Gastrocnemius medialis (tissue), 4 donors: ENCODE data around the gene HTRA3. TPM values are rescaled to one million over a fixed set of nuclear protein-coding genes. Genes with fewer than 3 reads are reported as not detected.

Experiments used
- ATAC-seq, 2 donors: fragments of 150-250 bp; one replicate each; pipeline ENCODE4 v1.9.1; 2016
- DNase-seq, 2 donors: peaks; one replicate each; pipeline ENCODE4 v3.0.0-alpha.2; 2019
- H3K27ac ChIP-seq, 4 donors: fragments of 200-600 bp; sonication (generic); 1 replicate in 1 of 4; 2 replicates in 3 of 4; pipeline ENCODE4 v1.5.1; 2016 to 2018; ENCODE audit warnings: mild to moderate bottlenecking in 2 of 4, moderate library complexity in 1 of 4
- H3K27me3 ChIP-seq, 3 donors: fragments of 200-600 bp; sonication (generic) in 2 of 3; 1 replicate in 1 of 3; 2 replicates in 2 of 3; pipeline versions ENCODE4 v1.5.1 to v1.6.0; 2016 to 2019; ENCODE audit warnings: mild to moderate bottlenecking in 1 of 3, moderate library complexity in 1 of 3
- H3K36me3 ChIP-seq, 2 donors: fragments of 200-600 bp; sonication (generic) in 1 of 2; one replicate each; pipeline ENCODE4 v1.5.1; 2017 to 2018
- H3K4me1 ChIP-seq, 2 donors: fragments of 200-600 bp; sonication (generic) in 1 of 2; one replicate each; pipeline ENCODE4 v1.5.1; 2016 to 2017; ENCODE audit warnings: mild to moderate bottlenecking in 2 of 2
- H3K4me3 ChIP-seq, 4 donors: fragments of 200-600 bp; sonication (generic) in 3 of 4; 1 replicate in 1 of 4; 2 replicates in 3 of 4; pipeline ENCODE4 v1.5.1; 2016 to 2019; ENCODE audit warnings: mild to moderate bottlenecking in 2 of 4
- H3K9me3 ChIP-seq, 3 donors: fragments of 200-600 bp; sonication (generic) in 2 of 3; 1 replicate in 1 of 3; 2 replicates in 2 of 3; pipeline ENCODE4 v1.5.1; 2016 to 2019
- POLR2A ChIP-seq, 2 donors: fragments of 450-650 bp; IDR thresholded peaks; one replicate each; pipeline ENCODE4 v1.6.1; 2017; ENCODE audit warnings: antibody characterized with exemption in 2 of 2, mild to moderate bottlenecking in 2 of 2, moderate library complexity in 2 of 2
- in situ Hi-C, 4 donors: fragments of 200-750 bp; cut with MboI; loops; one replicate each; pipeline versions ENCODE4 v1.15.0 to v1.8.0; 2017; ENCODE audit warnings: low sequenced_read_pairs in 4 of 4
- intact Hi-C: fragments of 100-400 bp; cut with DNase I; formaldehyde crosslinking; loops from one replicate; pipeline ENCODE4 v1.15.1; 2023; ENCODE audit warnings: low total_unique reads
- total RNA-seq, 4 donors: library from RNA; depleted of rRNA; stranded (reverse); fragments of >200 nt; gene quantifications; one replicate each; pipeline versions ENCODE4 v1.1.0 to v1.2.3, GENCODE V29; 2016
- TF ChIP-seq, protein P1 (sequence below), 5 experiments: fragments of 450-650 bp in 3 of 5; fragments of 200-600 bp in 2 of 5; sonication (generic) in 2 of 5; IDR thresholded peaks in 4 of 5; conservative IDR thresholded peaks in 1 of 5; 1 replicate in 4 of 5; 2 replicates in 1 of 5; pipeline ENCODE4 v1.5.1; 2016 to 2019; ENCODE audit warnings: antibody characterized with exemption in 5 of 5, mild to moderate bottlenecking in 3 of 5, moderate library complexity in 3 of 5

The HTRA3 gene
- total RNA-seq, 4 donors from 2014 or later: 8.4 to 22.2 (median 16.0) TPM

- H3K4me3 ChIP-seq: no peak overlapping the region
- DNase-seq (no peak), ATAC-seq (no peak)
- no peaks in the 10 kb centered on the region for H3K27me3 ChIP-seq
- TF ChIP-seq POLR2A (IDR thresholded peaks at IDR 0.05): no peak
- TF ChIP-seq, protein P1, sequence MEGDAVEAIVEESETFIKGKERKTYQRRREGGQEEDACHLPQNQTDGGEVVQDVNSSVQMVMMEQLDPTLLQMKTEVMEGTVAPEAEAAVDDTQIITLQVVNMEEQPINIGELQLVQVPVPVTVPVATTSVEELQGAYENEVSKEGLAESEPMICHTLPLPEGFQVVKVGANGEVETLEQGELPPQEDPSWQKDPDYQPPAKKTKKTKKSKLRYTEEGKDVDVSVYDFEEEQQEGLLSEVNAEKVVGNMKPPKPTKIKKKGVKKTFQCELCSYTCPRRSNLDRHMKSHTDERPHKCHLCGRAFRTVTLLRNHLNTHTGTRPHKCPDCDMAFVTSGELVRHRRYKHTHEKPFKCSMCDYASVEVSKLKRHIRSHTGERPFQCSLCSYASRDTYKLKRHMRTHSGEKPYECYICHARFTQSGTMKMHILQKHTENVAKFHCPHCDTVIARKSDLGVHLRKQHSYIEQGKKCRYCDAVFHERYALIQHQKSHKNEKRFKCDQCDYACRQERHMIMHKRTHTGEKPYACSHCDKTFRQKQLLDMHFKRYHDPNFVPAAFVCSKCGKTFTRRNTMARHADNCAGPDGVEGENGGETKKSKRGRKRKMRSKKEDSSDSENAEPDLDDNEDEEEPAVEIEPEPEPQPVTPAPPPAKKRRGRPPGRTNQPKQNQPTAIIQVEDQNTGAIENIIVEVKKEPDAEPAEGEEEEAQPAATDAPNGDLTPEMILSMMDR (IDR thresholded peaks at IDR 0.05 in 4 of 5, conservative IDR thresholded peaks at IDR 0.05 in 1 of 5): no peak
- H3K27ac ChIP-seq: no peak overlapping the region
- intact Hi-C loops (no loop called here), in situ Hi-C loops (loop anchor here in 1 of 4 donors (10.0 kb wide), 1 partner anchor 70 kb away; no protein-coding TSS in a partner anchor)
- H3K36me3 ChIP-seq: no peaks in the 10 kb centered on the region
- no peaks in the 10 kb centered on the region for H3K9me3 ChIP-seq
- peaks cover 12 to 14% of the 10 kb centered on the region in 2 donors for H3K4me1 ChIP-seq
Measured at GRCh38 chr4:8324640-8325239, 55.2 kb downstream of the HTRA3 start.

- H3K9me3 ChIP-seq: no peaks in the 10 kb centered on the region
- no peak overlapping the region for H3K4me3 ChIP-seq
- no peaks in the 10 kb centered on the region for H3K27me3 ChIP-seq
- no peak for ATAC-seq
- H3K4me1 ChIP-seq: peaks cover 12 to 14% of the 10 kb centered on the region in 2 donors
- TF ChIP-seq POLR2A (IDR thresholded peaks at IDR 0.05): no peak
- TF ChIP-seq, protein P1 (IDR thresholded peaks at IDR 0.05 in 4 of 5, conservative IDR thresholded peaks at IDR 0.05 in 1 of 5): no peak
- in situ Hi-C loops: loop anchor here in 1 of 4 donors (10.0 kb wide), 1 partner anchor 69 kb away; no protein-coding TSS in a partner anchor
- H3K36me3 ChIP-seq: no peaks in the 10 kb centered on the region
- H3K27ac ChIP-seq: no peak overlapping the region
- DNase-seq: no peak
- intact Hi-C loops: no loop called here
Measured at GRCh38 chr4:8325291-8325973, 55.9 kb downstream of the HTRA3 start.

DNA sequence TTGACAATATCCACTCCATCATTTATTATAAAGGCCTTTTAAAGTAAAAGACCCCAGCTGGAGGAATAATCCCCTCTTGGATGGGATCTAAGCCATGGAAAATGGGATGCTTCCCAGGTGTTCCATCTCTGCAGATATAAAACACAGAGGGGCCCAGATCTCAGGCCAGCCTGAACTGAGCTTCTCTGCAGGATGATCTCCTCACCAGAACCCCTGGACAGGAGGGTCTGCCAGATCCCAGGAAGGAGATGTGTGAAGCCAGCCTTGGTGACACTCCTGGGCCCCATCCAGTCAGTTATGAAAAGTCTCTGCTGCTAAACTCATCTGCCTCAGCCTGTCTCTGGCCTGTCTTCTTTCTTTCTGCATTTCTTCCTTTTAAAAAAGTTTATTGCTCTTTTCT, 56.7 kb downstream of the HTRA3 start:
- DNase-seq: no peak
- intact Hi-C loops: no loop called here

GRCh38 chr4:8328456-8328855, 58.9 kb downstream of the HTRA3 start:
- H3K27ac ChIP-seq: peak overlapping the region in 1 of 4 donors; percentile 92
- H3K9me3 ChIP-seq: no peaks in the 10 kb centered on the region
- ATAC-seq (no peak), DNase-seq (peak in 1 of 2 donors; percentile 8)
- H3K4me1 ChIP-seq: peaks cover 23 to 25% of the 10 kb centered on the region in 2 donors
- intact Hi-C loops (no loop called here), in situ Hi-C loops (loop anchor here in 1 of 4 donors (10.0 kb wide), 1 partner anchor 66 kb away; no protein-coding TSS in a partner anchor)
- H3K36me3 ChIP-seq: no peaks in the 10 kb centered on the region
- TF ChIP-seq POLR2A (IDR thresholded peaks at IDR 0.05): no peak
- TF ChIP-seq, protein P1 (IDR thresholded peaks at IDR 0.05 in 4 of 5, conservative IDR thresholded peaks at IDR 0.05 in 1 of 5): no peak
- no peaks in the 10 kb centered on the region for H3K27me3 ChIP-seq
- no peak overlapping the region for H3K4me3 ChIP-seq

More for the DNA sequence above, 56.7 kb downstream of the HTRA3 start:
- Histone ChIP-seq H3K27me3 (no peaks in the 10 kb centered on the region), H3K36me3 (no peaks in the 10 kb centered on the region), H3K4me1 (peaks cover 15 to 18% of the 10 kb centered on the region in 2 donors), H3K27ac (no peak overlapping the region), H3K4me3 (no peak overlapping the region), H3K9me3 (no peaks in the 10 kb centered on the region)
- ATAC-seq: no peak
- TF ChIP-seq, protein P1 (IDR thresholded peaks at IDR 0.05 in 4 of 5, conservative IDR thresholded peaks at IDR 0.05 in 1 of 5): no peak
- TF ChIP-seq POLR2A (IDR thresholded peaks at IDR 0.05): no peak
- in situ Hi-C loops: loop anchor here in 1 of 4 donors (10.0 kb wide), 1 partner anchor 69 kb away; no protein-coding TSS in a partner anchor
